HG03097 (cell line): ENCODE data around the gene ZNF334.

Experiments
- ATAC-seq: cut with Tn5 transposase; IDR thresholded peaks from one replicate; pipeline ENCODE4 v1.9.1; 2021; ENCODE audit not compliant: unreplicated experiment, low FRiP score

Gene ZNF334

DNA sequence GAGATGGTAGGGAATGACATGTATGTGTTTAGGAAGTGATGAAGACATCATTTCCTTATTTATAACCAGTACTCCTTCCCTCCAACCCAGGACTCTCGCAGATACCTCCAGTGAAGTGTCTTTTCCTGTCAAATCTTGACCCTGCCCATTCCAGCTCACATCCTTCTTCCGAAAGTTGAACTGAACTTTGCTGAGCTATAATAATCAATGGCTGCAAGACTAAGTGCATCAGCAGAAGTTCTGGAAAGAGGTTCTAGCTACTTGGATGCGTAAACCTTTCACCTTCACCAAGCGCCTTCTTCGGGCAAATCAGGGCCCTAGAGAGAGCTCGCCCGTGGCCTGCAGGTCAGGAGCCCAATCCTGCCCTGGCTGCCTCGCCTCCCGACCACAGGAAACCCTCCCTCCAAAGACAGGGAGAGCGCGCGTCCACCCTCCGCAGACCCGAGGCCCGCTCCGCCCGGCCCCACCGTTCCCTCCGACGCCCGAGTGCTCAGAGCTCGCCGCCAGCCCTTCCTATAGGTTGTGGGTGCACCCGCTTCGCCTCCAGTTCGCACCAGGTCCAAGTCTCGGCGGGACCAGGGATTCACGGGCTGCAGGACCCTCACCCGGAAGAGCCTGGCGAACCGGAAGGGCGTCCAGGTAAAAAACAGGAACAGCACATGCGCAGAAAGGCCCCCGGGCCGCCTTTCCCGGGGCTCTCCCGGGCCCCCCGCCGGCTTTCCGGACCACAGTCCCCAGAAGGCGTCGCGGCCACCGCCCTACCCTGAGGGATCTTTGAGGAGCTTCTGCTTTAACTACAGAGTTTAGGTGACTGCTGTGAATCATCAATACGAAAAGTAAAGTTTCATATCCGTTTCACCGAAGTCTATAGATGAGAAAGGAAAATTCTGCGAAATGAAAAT is at the start of gene ZNF334:
ZNF334 (minus strand) TSS at position 617 of the 902 bp plus-strand sequence. CDS start 1,457 bp downstream, outside the sequence.
- peak; percentile 63 for ATAC-seq

DNA sequence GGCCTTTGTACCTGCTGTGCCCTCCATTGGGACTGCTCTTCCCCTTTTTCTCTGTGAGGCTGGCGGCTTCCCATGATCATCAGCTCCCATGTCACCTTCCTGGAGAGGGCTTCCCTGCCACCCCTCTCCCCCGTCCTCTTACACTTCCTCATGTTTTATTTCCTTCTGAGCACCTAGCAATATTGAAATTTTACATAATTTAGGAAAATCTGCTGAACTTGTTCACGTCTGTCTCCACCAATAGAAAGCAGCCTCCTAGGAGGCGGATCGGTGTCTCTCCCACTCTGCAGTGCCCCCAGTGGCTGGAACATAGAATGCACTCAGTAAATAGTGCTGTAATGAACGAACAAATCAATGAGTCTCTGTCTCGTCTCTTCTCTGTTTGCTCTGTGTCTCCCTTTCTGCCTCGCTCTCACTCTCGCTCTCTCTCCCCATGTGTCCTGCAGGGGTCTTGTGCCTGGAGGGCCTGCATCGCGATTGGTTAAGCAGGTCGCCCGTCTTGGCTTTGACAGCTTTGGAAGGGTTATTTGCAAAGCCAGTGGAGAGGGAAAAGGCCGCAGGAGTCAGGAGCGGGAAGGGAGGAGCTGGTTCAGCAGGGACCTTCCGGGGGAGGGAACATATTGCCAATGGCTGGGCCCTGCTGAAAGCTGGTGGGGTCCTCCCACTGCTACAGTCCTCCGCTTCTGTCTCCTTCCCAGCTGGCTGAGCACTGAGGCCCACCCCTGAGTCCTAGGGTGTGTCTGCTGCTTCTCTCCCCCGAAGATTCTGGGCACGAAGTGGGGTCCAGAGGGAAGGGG is 49.2 kb upstream of the ZNF334 start:
- no peak for ATAC-seq

DNA sequence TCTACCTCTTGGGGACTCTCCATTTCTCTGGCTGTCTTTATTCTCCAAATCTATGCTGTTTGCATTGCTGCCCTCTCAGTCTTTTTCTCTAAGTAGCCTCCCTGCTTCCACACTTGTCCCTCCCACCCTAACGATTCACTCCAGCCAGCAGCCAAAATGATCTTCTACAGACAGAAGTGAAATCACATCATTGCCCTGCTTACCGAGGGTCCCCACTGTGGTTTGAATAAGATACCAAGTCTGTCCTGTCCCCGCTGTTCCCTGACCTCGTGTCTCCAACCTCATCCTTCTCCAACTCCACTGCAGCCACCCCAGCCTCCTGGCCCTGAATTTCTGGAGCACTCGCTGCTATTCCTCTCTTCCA is 48.6 kb upstream of the ZNF334 start:
- no peak for ATAC-seq

DNA sequence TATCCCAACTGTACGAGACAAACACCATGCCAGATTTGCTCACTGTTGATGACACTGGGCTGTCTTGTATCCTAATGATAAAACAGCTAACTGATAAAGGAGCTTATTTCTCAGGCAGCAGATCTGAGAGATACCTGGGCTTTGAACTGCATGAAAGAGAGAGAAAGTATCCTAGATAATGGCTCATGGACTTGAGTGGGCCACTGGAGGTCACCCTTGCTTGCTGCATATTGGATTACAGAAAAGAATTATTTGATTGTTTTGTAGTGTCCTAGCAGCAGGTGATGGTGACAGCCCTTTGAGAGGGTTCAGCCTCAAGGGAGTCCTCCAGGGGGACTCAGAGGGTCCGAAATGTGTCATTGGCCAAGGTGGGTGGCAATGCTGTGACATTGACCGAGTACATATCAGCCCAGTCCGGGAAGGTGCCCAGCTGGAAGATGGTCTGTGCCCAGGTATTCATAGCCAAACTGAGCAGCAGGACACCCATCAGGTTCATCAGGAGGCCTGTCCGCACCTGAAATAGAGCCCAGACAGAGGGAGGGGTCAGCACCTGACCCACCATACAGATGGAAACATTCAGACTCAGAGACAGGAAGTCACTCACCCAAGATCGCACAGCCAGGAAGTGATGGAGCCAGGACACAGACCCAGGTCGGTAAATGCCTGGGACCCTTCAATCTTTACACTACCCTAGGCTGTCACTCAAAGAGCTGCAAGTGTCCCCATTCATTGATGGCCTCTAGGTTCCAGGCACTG is 46.5 kb upstream of the ZNF334 start:
- ATAC-seq = no peak

DNA sequence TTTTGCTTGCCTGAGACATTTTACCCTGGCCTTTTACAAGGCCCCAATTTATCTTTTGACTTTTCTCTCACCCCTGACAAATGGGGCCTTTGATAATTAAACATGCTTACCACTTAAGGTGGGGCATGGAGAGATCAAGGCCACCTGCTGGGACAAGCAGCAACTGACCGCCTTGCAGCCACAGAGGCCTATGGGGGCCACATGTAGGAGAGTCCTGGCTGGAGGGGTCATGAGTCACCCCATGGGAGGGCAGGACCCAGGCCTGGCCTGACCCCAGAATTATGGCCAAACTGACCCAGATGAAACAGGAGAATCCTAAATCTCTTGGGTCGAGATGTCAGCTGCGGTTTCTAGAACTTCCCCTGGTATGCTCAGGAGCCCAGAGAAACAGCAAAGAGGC is 45.6 kb upstream of the ZNF334 start:
- ATAC-seq = no peak

DNA sequence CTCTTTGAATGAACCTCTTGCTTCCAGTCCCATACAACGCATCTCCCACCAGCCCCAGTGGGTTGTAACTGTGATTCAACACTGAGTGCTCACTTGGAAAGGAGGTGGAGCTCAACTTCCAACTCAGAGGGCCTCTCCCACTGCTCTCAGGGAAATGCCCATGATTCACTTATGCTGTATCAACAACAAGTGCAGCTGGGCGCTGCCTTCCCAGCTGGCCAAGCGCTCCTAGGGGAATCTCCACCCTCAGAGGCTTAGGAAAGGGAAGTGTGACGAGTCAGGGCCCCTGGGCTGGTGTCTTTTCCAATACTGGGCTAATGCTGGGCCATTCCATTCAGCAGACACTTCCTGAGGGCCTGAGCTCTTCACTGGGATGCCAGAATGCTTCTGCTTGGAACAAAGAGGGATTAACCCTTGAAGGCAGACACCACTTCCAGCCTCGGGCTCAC is 45.2 kb upstream of the ZNF334 start:
- no peak for ATAC-seq

DNA sequence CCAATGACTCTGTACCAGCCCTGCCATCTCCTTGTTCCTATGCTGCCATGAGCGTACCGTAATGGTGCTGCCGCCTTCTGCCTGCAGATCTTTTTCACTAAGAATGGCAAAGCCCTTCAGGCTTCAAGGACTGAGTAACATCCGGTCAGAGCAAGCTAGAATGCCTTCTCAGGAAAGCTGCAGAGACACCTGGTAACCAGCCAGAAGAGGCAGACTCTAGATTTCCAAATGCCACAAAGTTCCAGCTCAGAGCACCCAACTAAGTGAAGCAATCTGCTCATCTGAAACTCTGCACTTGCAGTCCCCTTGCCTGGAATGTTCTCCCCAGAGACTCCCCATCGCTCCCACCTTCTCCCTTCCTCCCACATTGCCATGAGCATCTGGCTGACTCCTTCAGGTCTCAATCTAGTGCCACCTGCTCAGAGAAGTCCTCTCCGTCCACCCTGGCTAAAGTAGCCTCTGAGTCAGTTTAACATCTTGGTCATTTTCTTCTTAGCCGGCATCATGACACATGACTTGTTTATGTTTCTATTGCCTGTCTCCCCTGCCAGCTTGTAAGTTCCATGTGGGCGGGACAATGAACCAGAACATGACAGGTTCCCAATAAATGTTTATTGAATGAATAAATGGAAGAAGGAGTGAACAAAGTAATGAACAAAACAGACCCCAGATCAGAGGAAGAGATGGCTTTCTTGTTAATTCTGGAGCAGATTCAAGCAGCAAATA is 44.0 kb upstream of the ZNF334 start:
- ATAC-seq = no peak

DNA sequence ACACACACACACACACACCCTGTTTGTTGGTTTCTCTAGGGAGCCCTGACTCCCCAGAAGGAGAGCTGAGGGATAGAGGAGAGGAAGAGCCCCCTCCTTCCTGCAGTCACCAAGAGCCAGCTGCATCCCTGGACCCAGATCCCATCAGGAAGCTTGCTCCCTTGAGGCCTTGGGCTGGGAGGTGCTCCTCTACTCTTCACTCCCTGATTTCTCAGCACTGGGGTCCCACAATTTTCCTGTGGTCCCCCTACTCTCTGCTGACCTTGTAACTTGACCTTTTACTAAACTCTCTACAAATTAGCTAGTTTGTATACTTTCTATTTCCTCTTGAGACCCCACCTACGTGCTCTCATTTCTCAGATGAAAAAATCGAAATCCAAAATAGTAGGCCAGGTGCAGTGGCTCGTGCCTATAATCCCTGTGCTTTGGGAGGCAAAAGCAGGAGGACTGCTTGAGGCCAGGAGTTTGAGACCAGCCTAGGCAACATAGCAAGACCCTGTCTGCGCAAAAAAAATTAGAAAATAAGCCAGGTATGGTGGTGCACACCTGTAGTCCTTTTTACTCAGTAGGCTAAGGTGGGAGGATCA is 42.1 kb upstream of the ZNF334 start:
- ATAC-seq = no peak

DNA sequence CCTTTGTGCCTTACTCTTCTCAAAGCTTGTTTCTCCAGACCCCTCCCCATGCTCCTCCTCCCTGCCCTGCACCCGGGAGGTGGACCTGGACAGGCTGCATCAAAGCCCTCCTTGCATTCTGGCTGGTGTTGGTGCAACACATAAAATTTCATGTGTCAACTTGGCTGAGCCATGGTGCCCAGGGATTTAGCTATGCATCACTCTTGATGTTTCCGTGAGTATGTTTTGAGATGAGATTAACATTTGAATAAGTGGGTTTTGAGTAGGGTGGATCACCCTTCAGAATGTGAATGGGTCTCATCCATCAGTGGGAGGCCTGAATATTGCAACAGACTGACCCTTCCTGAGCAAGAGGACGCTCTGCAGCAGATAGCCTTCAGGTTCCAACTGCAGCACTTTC is 41.5 kb upstream of the ZNF334 start:
- no peak for ATAC-seq

DNA sequence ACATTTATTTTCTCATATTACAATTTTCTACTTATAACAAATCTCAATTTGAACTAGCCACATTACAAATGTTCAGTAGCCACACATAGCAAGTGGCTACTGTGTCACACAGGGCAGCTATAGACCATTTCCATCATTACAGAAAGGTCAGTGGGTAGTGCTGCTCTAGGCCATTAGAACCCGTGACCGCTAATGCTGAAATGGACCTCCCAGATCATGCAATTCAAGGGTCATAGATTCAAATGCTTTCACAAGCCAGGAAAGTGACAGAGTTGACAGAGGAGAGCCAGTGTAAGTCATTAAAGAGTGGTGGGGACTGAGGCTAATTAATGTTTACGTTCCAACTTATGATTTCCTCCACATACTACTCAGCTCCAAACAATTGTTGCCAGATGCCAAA is 40.6 kb upstream of the ZNF334 start:
- no peak for ATAC-seq

DNA sequence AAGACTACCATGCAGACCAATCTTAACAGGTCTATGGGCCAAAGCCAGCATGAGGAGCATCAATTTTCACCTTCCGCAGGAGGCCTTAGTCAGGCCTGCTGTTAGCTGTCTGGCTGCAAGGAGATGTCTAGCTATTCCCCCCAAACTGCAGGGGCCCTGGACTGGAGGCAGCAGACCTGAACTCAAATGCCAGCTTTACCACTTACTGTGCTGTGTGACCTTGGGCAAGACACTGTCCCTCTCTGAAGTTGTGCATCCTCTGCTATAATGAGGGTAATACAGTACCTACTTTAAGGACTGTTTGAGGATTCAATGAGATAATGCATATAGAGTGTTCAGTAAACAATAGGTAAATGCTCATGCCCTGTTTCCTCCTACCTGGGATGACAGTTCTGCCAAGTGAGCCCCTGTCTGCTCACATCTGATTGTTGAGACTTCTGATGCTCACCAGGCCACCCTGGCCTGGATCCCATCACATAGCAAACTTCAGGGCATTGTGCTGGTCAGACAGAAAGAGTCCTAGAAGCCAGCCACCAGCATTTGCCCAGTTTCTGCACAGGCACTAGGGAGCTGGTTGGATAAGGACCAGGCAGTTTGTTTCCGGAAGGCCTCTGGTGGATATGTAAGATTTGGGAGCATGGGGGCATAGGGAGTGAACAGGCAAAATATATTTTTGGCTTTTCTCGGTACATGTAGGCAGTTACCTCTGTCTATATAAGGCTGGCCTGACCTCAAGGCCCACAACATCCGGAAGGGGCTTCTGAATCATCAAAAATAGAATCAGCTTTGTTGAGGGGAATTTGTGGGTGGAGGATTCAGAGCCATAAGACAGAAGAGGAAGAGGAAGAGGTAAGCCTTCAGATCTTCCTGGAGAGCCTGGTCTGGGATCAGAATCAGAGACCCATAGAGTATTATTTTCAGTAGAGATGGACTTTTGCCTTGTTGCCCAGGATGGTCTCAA is 39.4 kb upstream of the ZNF334 start:
- peak; percentile 69 for ATAC-seq

DNA sequence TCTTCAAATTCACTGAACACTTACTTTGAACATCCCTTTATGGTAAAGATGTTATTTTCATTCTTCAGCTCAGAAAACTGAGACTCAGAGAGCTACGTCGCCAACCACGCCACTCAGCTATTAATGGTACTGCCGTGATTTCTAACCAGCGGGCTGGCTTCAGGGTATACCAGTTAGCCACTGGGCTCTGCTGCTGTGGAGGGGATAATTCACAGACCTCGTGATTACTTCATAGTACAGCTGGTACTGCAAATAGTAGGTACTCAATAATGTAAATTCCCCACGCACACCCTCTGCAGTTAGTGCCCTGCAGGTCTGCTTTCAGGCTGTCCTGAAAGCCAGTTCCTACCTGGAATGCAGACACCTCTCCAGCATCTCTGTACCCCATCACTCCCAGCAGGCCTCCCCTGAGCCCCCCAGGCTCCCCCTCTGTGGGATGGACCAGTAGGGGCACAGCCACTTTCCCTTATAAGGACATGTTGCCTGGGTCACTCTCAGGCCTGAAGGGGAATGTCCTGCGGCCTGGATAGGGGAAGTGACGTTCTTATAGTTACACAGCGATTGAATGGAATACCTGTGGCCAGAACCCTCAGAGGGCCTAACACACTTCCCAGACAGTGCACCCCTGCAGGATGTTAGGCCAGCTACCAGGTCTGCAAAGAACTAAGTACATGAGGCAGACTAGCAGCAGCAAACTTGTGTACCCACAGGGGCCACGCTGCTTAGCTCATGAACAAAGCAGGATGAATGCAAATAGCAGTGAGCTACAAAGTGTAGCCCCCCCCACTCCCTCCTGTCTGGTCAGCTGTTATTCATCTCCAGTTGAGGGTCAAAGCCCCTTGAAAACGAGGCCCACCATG is 38.4 kb upstream of the ZNF334 start:
- no peak for ATAC-seq

DNA sequence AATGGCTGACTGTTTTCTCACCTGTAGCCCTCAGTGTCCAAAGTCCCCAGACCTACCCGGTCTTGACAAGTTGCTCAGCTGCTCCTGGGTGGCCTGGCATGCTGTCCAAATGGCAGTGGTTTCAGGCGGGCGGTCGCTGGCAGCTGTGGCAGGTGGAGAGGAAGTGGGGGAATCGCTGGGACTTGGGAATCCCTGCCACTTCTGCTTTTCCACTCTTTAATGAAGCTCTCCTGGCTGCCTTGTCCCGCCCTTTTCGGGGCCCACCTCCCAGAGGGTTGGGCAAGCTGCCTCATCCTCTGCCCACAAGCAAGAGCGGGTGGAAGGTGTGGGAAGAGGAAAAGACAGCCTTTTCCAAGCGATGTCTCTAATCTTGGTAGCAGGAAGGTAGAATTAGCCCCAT is 37.1 kb upstream of the ZNF334 start, which contains the start of gene OCSTAMP:
OCSTAMP (minus strand) TSS at position 194 of the 400 bp plus-strand sequence; CDS start at position 100, 94 bp downstream.
- ATAC-seq = no peak

DNA sequence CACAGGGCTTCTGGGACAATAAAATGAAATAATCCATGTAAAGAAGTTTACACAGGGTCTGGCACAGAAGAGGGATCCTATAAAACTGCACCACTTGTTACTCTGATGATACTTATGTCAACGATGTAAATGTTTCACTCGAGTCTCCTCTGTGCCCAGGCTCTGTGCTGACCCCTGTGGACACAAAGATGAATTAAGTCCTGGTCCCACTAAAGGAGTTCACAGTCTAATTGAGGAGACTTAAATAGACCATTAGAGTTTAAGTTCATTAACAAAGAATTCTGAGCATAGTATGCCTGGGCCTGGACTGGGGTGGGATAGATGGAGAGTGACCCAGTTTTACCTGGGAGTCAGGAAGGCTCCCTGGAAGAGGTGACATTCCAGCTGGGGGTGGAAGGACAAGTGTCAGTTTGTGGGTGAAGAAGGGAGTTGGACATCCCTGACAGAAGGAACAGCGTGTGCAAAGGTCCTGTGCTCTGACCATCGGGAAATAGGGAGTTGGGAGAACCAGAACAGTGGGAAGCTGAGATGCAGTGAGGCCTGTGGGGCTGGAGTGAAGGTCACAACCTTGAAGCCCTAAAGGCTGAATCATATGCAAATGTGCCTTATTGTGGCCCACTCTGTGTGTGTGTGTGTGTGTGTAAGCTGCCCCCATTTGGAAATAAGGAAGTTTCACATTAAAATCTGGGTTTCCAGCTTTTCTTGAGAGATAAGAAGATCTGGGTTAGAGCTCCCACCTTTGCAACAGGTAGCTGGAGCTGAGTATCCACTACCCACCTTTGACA is 36.0 kb upstream of the ZNF334 start:
- no peak for ATAC-seq

DNA sequence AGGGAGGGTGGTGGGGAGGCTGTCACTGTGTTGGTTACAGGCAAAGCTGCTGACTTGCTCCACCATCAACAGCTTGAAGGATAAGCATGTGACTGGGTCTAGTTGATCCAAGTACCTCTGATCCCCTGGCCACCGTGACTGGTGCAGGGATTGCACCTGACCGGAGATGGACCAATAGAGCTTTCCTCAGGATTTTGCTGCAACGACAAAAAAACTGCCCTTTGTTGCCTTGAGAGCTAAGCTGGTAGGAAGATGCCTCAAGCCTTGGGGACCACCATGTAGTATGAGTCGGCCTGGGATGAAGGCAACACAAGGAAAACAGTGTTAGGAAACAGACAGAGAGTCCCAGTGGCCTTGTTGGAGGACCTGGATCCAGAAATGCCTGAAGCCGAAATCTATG is 35.3 kb upstream of the ZNF334 start:
- ATAC-seq = no peak

DNA sequence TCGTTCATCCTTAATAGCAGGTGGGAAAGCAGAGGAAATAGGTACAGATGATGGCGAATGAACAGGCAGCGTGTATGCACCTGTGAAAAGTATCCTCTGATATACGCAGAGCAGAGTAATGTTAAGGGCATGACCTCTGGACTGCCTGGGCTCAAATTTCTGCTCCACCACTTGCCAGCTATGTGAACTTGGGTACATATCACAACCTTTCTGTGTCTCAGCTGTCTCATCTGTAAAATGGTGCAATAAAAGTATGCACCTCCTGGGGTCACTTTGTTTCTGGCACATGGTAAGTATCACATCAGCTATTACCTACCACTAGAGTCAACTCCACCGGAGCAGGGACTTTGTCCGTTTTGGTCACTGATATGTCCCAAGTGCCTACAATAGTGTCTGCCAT is 34.6 kb upstream of the ZNF334 start:
- ATAC-seq = no peak

DNA sequence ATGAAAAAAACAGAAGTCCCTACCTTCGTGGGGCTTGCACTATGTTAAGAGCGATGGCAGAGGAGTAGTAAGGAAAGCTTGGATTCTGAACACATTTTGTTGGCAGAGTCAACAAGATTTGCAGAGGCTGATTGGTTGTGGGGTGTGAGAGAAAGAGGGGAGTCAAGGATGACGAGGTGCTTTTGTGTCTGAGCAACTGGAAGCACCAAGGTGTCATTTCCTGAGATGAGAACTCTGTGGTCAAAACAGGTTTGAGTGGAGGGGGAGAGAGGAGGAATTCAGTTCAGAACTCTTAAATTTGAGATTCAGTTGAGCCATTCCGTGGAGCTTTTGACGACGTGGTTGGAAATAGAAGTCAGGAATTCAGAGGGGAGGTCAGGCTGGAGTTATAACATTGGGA is 33.6 kb upstream of the ZNF334 start:
- ATAC-seq = no peak
